Ishikawa (cell line): ENCODE data around the gene PEX6.
A peak's percentile ranks its signal among the peaks of the same experiment; 100 is the strongest.

Source experiments
- CEBPB ChIP-seq: IDR thresholded peaks from 2 replicates; pipeline ENCODE4 v1.6.1; 2012
- CREB1 ChIP-seq: IDR thresholded peaks from 2 replicates; pipeline ENCODE4 v1.6.1; 2012; ENCODE audit warnings: low read depth
- EGR1 ChIP-seq: IDR thresholded peaks from 2 replicates; pipeline ENCODE4 v1.6.1; 2012
- EP300 ChIP-seq: IDR thresholded peaks from 2 replicates; pipeline ENCODE4 v1.6.1; 2012; ENCODE audit warnings: borderline replicate concordance
- FOXM1 ChIP-seq: IDR thresholded peaks from 2 replicates; pipeline ENCODE4 v1.6.1; 2012; ENCODE audit warnings: low read depth, borderline replicate concordance
- MAX ChIP-seq: IDR thresholded peaks from 2 replicates; pipeline ENCODE4 v1.6.1; 2012
- NFIC ChIP-seq: IDR thresholded peaks from 2 replicates; pipeline ENCODE4 v1.6.1; 2012
- RAD21 ChIP-seq: IDR thresholded peaks from 2 replicates; pipeline ENCODE4 v1.6.1; 2012; ENCODE audit warnings: low read depth
- TAF1 ChIP-seq: IDR thresholded peaks from 2 replicates; pipeline ENCODE4 v1.6.1; 2012; ENCODE audit warnings: low read depth, mild to moderate bottlenecking
- TCF12 ChIP-seq: IDR thresholded peaks from 2 replicates; pipeline ENCODE4 v1.6.1; 2012; ENCODE audit warnings: low read depth
- TEAD4 ChIP-seq: IDR thresholded peaks from 2 replicates; pipeline ENCODE4 v1.6.1; 2012
- USF1 ChIP-seq: IDR thresholded peaks from 2 replicates; pipeline ENCODE4 v1.6.1; 2012
- YY1 ChIP-seq: IDR thresholded peaks from 2 replicates; pipeline ENCODE4 v1.6.1; 2012; ENCODE audit warnings: low read depth
- ZBTB7A ChIP-seq: IDR thresholded peaks from 2 replicates; pipeline ENCODE4 v1.6.1; 2012; ENCODE audit warnings: low read depth
- TF ChIP-seq, protein P1 (sequence below): IDR thresholded peaks from 2 replicates; pipeline ENCODE4 v1.6.1; 2012; ENCODE audit warnings: low read depth, mild to moderate bottlenecking

The PEX6 gene

DNA sequence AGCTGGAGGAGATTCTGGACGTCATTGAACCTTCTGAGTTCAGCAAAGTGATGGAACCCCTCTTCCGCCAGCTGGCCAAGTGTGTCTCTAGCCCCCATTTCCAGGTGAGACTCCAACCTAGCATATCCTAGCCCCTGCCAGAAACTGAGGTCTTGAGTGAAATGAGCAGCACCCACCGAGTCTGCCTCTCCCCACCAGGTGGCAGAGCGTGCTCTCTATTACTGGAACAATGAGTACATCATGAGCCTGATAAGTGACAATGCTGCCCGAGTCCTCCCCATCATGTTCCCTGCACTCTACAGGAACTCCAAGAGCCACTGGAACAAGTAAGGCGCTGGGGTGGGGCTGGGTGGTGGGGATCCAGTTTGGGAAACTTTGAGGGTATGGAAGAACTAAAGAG is 30.1 kb upstream of the PEX6 start:
- TF ChIP-seq TAF1, result no peak
- TF ChIP-seq RAD21, result 0 out of 2 replicates have a peak, but pooled peaks have one; percentile 8
- TF ChIP-seq EGR1, result no peak
- TF ChIP-seq NFIC, result no peak

GRCh38 chr6:43007126-43007525 is 28.1 kb upstream of the PEX6 start:
- TF ChIP-seq MAX, result no peak
- no peak for TF ChIP-seq YY1
- no peak for TF ChIP-seq EGR1
- TF ChIP-seq TAF1, result no peak
- TF ChIP-seq EP300, result no peak

GRCh38 chr6:43006251-43006650 is 27.3 kb upstream of the PEX6 start:
- TF ChIP-seq RAD21 (no peak), TEAD4 (no peak), ZBTB7A (no peak), TAF1 (no peak), CEBPB (no peak), YY1 (no peak), NFIC (no peak), EGR1 (no peak), FOXM1 (no peak), TCF12 (no peak), MAX (no peak), USF1 (no peak), CREB1 (no peak), EP300 (no peak)
- TF ChIP-seq, protein P1, sequence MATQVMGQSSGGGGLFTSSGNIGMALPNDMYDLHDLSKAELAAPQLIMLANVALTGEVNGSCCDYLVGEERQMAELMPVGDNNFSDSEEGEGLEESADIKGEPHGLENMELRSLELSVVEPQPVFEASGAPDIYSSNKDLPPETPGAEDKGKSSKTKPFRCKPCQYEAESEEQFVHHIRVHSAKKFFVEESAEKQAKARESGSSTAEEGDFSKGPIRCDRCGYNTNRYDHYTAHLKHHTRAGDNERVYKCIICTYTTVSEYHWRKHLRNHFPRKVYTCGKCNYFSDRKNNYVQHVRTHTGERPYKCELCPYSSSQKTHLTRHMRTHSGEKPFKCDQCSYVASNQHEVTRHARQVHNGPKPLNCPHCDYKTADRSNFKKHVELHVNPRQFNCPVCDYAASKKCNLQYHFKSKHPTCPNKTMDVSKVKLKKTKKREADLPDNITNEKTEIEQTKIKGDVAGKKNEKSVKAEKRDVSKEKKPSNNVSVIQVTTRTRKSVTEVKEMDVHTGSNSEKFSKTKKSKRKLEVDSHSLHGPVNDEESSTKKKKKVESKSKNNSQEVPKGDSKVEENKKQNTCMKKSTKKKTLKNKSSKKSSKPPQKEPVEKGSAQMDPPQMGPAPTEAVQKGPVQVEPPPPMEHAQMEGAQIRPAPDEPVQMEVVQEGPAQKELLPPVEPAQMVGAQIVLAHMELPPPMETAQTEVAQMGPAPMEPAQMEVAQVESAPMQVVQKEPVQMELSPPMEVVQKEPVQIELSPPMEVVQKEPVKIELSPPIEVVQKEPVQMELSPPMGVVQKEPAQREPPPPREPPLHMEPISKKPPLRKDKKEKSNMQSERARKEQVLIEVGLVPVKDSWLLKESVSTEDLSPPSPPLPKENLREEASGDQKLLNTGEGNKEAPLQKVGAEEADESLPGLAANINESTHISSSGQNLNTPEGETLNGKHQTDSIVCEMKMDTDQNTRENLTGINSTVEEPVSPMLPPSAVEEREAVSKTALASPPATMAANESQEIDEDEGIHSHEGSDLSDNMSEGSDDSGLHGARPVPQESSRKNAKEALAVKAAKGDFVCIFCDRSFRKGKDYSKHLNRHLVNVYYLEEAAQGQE, result no peak

- TF ChIP-seq FOXM1 (no peak), CEBPB (no peak), CREB1 (no peak), TAF1 (no peak), MAX (no peak), EGR1 (no peak), TCF12 (no peak), NFIC (no peak), TEAD4 (no peak), USF1 (no peak), ZBTB7A (no peak), EP300 (no peak), YY1 (no peak), RAD21 (no peak)
- TF ChIP-seq, protein P1, result no peak
Observed at GRCh38 chr6:43005844-43006243, 26.9 kb upstream of the PEX6 start.

GRCh38 chr6:43001843-43002242 is 22.9 kb upstream of the PEX6 start:
- no peak for TF ChIP-seq TCF12

GRCh38 chr6:42996513-42996912 is 17.5 kb upstream of the PEX6 start:
- TF ChIP-seq FOXM1 (no peak), CEBPB (no peak), CREB1 (no peak), MAX (no peak), RAD21 (no peak), EP300 (no peak), EGR1 (no peak), TCF12 (no peak), NFIC (no peak), TAF1 (no peak), TEAD4 (no peak), YY1 (no peak), ZBTB7A (no peak), USF1 (no peak)
- TF ChIP-seq, protein P1, result no peak
